ENCODE data around the gene CCL13.

Gene CCL13

DNA sequence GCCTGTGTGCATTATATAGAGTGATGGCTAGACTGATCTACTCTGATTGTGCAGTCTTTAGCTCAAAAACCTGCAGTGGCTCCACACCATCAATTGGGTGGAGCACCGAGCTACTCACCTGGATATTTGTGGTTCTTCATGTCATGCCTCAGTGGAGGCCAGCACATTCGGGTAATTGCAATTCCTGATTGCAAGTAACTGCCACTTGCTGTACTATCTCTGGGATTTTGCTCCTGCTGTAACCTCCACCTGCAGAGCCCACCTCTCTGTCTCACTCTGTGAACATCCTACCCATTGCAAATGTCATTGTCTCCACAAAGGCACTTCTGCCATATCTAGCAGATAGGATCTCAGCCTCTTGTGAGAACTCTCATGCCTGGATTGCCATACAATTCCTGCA, 8.5 kb downstream of the CCL13 start:
- DNase-seq: no peak

DNA sequence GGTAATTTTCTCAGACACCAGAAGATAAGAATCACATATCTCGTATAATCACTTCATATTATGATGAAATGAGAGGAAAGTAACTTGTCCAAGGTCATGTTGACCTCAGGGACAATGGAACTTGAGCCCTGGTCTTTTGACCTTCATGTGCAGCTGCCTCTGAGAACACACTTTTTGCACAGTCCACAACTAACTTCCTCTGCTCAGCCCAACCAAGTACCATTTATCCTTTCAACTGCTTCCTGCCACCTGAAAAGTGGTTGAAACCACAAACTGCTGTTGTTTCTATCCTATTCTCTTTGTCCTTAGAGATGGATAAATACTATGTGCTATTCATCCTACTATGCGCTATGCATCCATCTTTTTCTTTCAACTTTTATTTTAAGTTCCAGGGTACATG, 9.1 kb downstream of the CCL13 start:
- DNase-seq: no peak

DNA sequence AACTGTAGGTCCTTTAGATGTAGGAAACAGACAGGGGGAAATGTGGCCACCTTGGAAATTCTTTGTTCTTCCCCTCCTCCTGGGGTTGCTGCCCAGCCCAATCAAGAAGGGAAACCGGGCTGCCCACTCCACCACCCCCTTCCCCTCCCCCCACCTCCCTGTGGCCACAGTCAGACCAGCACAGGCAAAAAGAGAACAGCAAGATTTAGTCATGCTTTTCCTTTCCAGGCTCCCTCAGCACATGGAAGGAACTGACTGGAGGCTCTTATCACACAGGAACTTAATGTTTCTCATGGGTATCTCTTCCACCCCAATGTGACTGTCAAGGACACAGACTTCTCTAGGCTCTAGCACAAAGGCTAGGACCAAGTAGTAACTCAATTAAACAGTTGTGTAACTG, 9.7 kb downstream of the CCL13 start:
- DNase-seq: no peak

DNA sequence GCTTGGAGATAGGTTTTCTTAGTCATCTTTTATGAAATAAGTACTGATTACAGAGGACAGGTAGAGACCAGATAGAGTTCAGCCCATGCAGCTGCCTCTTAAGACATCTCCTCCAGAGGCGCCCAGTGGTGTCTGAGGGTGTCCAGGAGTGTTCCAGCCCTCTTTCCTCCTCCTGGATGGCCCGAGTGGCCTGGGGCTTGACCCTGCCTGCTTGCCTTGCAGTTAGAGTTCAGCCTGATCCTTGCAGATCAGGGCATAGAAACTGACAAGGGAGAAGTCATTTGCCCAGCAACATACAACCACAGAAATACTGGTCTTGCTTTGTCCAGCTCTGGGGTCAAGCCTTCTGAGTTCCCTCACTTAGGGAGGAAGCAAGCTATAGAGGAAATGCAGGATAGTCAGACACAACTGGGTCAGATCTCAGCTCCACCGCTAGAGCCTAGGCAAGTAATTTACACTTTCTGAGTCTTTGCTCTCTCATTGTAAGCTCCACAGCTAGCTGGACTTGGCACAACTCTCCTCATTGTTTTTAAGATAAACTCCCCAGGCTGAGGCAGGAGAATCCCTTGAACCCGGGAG, 10.3 kb downstream of the CCL13 start:
- no peak for DNase-seq

DNA sequence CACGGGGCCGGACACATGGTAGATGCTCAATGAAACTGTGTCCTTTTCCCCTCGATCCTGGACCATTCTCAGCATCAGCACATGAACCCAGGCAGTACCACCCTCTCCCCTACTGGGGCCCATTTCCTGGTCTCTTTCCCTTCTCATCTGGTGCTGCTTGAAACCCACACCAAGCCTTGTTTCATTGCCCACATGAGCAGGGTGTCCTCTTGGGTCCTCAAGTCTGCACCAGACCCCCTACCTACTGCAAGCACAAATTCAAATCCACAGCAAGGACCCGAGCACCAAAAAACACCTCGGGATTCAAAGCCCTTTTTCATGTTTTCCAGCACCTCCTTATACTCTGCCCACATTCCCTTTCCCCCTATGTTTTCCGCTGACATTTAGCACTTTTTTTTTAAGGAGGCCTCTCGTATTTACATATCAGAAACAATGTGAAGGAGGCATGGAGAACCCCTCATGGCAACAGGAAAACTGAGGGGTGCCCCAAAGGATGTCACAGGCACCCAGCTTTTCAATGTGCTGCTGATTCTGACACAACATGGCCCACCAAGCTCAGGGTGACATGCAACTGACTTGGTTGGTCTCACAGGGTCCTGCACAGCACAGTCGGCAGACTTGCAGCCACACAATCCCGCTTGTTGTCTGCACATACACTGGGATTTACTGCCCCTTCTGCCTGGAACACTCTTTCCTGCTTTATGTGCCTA, 11.4 kb downstream of the CCL13 start:
- DNase-seq: no peak

DNA sequence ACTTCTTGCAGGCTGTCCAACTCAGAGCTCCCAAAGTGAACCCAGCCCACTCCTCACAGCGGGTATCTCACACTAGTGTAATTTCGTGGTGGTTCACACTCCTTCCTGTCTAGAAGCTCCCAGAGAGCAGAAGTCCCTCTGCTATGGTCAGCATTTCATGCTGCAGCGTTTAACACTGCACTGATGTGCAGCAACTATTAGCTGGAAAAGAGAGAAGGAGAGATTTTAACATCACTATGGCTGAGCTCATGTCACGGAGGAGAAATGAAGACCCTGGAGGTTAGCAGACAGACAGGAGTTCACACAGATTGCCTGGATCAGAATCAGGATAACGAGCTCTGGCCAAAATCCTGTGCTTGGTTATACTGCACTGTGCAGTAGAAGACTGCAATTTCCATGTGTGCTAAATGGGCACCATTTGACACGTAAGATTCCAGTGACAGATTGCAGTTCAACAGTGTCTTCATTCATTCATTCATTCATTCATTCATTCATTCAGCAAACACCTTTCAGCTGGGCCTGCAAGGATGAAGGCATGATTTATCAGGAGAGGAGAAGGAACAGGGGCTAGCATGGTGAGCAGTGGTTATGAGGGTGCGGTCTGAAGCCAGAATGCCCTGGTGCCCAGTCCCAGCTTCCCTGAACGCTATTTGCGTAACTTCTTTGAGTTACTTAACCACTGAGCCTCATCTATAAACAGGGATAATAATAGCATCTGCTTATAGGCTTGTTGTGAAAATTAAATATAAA, 12.1 kb downstream of the CCL13 start:
- DNase-seq: no peak

DNA sequence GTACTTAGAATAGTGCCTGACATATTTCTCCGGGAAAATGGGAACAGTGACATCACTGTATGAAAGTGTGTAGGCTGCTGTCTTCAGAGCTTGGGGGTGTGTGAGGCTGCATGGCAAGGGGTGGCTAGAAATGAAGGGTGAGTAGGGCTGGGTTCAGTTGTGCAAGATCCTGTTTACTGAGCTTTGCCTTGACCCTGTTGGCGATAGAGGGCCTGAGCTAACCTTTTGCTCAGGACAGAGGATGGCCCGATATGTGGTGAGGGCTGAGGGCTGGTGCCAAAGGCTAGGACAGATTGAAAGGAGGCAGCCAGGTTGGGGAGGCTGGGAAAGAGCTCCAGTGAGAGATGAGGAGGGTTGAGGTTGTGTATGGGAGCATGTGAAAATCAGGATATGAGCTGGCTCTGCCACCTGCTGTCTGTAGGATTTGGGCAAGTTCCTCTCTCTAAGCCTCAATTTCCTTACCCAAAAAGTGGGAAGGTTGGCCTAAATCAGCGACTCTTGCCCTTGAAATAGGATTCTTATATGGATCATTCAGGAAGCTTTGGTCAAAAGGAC, 12.7 kb downstream of the CCL13 start:
- no peak for DNase-seq

DNA sequence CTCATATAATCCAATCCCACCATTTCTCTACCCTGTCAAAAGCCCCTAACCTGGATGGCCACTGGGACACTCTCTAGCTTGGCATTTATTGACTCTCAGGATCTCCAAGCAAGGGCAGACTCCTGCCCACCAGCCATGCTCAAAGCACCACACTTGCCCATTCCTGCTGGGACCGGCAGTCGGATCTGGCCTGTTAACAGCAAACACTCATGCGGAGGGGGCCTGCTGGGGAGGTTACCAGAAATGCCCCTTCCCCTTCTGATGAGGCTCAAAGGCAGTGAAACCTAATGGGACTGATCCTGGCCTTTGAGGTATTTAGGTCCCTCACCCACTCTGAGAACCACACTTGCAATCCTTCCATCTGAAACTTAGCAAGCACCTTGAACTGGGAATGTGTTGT, 13.3 kb downstream of the CCL13 start:
- DNase-seq: no peak

DNA sequence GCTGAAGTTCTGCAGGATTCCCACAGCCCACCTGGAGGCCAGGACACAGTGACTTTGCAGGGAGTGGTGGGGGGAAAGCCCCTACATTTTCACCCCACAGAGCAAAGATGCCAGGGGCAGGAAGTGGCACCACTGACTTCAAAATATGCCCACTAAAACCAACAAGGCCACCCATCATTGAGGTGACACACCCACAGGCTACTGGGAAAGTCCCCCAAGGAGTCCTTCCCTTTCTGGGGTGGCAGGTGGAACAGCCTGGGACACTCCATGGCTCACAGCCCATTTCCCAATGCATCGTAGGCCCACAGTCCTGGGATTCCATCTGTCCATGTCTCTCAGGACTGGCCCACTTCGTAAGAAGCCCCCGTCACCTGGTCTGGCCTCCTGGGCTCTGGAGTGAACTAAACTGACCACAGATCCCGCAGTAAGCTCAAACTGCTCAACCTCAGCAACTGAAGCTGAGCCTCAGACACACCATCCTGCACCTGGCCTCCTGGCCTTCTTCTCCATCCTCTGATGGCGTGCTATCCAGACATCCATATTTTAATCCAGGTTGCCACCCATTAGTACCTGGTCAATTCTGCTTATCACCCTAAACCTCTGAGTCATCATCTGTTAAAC, 14.2 kb downstream of the CCL13 start:
- DNase-seq: no peak

DNA sequence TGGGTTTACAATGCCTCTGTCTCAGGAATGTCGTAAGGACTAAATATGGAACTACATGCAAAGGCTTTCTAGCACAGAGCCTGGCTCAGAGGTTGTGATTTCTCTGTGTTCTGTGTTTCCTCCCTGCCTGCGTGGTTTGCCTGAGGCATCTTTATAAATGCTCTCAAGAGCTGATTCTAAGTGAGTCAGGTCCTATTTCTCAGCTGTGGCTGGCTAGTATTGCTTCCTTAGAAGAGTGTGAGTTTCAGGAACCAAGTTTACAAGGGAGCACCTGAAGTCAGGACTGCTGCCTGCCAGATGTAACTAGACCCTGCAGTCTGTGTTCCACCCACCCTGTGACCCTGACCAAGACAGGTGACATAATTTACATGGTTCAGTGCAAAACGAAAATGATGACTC, 14.7 kb downstream of the CCL13 start:
- DNase-seq: no peak

DNA sequence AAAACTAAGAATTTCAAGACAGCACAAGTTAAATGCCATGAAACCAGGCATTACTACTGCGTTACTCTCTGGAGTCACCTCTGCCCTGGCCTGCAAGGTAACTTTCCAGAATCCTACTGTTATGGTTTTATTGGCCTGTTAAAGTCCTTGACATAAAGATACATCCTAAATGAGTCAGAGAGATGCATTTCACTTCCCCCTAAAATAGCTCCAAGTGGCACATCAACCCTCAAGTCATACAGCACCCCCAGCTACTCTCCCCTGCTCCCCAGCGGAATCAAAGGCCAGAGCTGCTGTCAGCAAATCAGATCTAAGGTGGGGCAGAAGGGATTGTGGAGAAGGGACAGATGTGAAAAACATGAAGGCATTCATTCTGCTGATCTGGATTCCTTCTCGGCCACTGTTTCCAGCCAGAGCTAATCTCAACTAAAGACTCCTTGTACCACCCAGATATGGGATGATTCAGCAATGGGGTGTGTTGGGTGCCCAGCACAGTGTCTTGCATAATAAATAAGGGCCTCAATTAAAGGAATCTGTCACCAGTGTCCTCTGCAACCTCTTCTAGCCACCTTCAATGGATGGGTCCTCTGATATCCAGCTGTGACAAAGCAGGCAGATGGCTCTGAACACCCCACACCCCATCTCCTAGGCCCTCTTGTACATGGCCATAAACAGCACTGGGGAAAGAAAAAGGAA, 15.3 kb downstream of the CCL13 start:
- DNase-seq: no peak

DNA sequence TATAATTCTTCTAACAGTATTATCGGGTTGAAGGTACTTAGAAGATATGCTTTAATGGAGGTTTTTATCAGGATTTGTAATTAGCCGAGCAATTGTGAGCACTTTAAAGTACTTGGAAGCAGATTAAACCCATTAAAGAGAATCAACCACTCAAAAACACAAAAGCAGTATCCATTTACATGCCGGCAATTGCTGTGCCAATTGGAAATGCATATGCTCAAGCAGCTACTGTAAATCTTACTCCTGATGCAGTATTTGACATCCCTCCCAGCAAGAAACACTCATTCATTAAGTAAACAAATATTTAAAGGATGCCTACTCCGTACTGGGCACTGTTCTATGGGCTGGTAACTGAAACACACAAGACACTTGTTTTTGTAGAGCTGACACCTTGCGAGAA, 18.2 kb downstream of the CCL13 start:
- DNase-seq: peak; percentile 33

DNA sequence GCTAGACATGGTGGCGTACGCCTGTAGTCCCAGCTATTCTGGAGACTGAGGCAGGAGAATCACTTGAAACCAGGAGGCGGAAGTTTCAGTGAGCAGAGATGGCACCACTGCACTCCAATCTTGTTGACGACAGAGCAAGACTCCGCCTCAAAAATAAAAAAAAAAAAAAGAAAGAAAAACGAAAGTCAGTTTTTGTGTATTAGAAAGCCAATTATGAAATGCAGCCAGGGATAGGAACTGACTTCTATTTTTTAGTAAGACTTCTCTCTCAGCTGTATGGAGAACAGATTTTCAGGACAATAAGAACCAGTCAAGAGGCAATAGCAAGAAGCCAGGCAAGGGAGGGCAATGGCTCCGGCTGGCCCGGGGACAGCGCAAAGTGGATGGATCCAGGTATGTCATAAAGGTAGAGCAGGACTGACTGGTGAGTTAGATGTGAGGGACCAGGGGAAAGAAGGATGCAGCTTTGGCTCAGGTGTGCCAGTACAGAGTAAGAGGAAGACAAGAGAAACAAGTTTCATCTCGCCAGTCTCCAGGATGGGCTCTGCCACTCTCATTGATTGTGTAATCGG, 19.2 kb downstream of the CCL13 start:
- no peak for DNase-seq

DNA sequence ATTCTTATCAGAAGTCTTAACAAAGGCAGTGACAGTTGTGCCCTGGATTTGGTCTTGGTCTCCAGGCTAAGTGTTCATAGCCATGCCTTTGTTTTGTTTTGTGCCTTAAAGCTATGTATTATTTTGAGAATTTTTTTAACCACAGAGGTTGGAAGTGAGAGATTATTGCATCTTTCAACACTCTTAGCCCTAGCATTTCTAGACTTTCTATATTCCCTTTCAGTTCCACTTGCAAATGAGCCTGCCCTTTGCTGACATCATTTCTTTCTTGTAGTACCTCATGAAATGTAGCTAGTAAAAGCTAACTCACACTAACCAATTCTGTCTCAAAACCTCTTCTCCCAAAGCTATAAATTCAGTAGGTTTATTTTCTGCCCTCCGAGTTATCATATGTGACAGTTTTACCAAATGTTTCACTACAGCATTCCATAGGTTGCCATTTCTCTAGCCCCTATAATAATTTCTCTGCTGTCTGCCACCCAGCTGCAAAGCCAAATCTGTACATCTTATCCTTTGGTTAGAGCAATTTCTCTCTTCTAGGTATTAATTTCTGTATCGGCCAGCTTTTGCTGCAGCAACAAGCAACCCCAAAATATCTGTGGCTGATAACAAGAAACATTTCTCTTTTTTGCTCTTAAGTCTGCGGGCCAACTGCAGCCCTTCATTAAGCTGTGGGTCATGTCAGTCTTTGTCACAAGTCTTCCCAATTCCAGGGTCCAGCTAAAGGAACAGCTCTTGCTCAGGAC, 21.0 kb downstream of the CCL13 start:
- DNase-seq: no peak

DNA sequence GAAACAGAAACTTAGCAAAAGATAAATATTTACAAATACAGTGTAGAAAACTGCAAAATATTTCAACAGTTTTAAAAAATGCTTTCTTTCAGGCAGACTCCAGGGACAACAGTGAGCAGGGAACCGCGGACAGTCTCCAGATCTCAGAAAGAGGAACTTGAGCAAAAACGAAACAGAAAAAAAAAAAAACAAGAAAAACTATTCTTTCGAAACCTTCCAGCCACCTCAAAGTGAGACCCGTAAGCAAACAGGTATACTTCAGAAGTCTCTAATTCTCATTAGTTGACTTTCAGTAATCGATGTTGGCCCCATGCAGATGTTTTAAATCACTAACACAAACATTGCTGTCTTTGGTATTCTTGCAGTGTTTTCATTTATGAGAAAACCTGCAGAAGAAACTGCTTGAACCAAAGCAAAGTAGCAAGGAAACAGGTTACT, 22.4 kb downstream of the CCL13 start:
- no peak for DNase-seq

DNA sequence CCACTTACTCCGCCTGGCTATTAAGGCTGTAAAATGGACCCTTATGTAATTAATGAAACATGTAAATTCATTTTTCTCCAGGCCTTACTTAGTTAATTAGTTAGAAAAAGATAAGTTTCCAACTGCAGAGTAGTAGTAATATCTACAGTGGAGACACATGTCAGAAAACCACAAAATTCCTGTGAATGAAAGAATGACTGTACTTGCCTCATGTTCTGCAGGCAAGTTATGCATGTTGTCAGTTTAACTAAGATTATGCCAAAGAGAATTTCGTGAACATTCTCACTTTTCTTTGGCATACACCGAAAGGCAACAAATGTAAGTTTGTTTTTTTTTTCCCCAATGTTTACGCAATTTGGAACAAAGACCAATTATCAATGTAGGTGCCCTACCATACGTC, 23.6 kb downstream of the CCL13 start:
- DNase-seq: no peak

DNA sequence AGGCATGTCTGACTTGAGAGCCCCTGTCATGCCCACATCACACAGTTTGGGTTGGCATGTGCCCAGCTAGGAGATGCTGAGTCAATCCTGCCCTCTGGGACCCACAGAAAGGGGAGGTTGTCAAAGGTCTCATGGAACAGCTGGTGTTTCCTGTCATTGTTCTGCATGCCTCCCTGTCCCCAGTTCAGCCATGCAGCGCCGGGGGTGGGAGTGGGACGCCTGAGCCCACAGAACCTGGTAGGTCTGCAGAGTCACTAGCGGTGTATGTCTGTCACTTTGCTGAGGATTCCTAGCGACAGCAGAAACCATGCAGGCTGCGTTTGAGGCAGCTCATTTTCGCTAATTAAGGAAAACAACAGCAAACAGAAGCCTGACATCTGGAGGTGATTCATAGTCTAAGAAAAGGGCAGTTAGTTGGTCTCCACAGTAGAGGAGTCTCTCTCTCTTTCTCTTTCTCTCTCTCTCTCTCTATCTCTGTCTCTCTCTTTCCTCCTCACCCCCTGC, 26.4 kb downstream of the CCL13 start:
- peak; percentile 72 for DNase-seq

DNA sequence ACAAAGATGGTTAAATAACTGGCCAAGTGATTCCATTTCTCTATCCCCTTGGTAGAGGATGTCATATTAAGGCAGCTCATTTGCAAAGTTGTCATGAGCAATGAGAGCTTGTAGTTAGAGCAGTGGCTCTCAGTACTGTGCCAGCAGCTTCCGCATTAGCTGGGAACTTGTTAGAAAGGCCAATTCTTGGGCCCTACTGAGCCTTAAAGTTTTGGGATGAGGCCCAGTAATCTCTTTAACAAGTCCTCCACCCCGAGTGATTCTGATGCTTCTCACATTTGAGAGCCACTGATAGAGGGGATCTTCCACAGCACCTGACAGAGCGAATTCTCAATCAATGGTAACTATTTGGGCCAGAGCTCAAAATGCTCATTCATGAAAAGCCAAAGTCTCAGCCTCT, 26.9 kb downstream of the CCL13 start:
- no peak for DNase-seq

DNA sequence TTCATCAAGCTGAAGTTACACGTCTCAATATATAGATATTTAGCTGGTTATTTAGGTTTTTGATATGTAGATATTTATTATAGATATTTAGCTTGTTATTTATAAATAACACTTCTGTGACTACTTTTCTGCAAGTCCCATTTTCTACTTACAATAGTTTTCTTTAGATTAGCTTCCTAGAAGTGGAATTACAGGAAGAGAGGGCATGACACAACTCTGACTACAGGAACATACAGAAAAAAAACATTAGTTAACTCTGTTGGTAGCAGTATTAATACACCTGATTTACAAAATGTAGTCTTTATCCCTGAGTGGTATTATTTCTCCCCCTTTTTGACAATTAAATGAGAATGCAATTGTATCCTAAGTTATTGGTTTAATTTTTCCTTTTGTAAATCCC, 28.0 kb downstream of the CCL13 start:
- DNase-seq: no peak

DNA sequence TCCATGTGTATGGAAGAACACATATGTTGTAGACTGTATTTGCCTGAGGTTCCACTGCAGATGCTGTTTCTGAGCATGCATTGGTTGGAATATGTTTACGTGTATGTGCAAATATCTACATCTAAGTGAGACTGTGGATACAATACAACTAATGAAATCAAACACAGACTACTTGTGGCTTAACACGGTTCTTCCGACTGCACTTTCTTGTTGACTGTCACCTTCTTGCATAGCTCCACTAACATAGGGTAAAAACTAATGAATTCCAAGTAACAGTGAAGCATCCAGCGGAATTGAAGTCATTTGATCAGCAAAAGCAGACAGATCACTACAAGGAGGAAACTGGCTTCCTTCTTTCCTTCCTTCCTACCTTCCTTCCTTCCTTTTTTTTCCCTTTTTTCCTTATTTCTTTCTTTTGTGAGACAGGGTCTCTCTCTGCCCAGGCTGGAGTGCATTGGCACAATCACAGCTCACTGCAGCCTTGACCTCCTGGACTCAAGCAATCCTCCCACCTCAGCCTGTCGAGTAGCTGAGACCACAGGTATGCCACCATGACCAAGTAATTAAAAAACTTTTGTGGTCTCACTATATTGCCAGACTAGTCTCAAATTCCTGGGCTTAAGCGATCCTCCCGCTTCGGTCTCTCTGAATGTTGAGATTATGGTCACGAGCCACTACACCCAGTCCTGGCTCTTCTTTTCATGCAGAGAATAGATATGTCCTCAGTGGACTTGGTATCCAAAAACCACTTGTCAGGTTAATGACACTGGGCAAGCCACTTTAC, 28.7 kb downstream of the CCL13 start:
- DNase-seq: no peak

DNA sequence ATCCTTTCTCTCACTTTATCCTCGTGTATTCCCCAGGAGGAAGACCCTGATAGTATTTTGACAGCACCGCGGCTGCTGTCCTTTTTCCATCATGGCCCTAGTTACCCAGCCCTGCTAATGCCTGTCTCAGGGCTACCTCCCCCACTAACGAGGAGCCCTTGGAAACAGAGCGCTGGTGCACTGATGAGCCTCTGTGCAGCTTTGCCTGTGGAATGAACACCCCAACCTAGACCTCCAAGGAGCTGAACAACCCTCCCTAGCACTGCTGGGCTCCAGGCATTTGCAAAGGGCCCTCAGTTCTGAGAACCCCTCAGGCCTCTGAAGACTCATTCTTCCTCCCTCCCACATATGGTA, 30.0 kb downstream of the CCL13 start:
- no peak for DNase-seq

Data from NCI-H2171 treated with DMSO at 0.1 percent for 48 hours (cell line).